Measurements from ENCODE around the gene MAGOHB. TPM values are rescaled to one million over a fixed set of nuclear protein-coding genes. Genes with fewer than 3 reads are reported as not detected.
A peak's percentile ranks its signal among the peaks of the same experiment; 100 is the strongest.

The MAGOHB gene
- total and polyA plus RNA-seq, 10 of the 15 experiments (the other 5 are each of a cell fraction or from before 2014, with no cell fraction given), result 30.6 to 217 (median 55.2) TPM

DNA sequence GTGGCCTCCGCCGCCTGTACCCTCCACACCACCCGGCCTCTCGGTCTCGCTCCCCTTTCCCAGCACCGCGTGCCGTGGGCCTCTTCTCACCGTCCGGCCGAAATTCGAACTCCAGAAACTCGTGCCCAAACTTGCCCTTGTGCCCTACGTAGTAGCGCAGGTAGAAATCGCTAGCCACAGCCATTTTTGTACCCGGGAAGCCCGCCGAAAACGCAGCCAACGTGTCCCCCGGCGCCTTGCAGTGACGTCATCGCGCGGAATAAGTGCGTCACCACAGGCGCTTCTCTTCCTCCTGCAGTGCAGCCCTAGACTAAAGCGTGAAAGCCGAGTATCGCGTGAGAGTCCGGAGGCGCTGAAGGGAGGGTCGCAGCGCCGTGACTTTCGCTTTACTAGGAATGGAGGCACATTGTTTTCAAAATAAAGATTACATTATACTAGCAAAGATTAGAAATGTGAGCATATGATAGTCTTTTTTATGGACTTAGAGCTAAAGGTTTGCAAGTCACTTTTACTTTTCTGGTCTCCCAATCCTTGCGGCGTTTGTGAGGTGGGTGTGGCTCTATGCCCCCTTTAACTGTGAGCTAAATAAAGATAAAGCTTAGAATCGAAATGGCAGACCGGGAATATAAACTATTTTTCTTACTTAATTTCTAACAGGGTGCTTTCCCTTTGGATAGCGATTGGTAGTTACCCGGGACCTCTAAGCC, at the start of gene MAGOHB (continued):
- TF ChIP-seq IKZF1 (conservative IDR thresholded peaks at IDR 0.05), result peak; percentile 80
- no peak for TF ChIP-seq HDAC6 (IDR thresholded peaks at IDR 0.05; ENCODE audit: unreplicated experiment)
- TF ChIP-seq, protein P1, sequence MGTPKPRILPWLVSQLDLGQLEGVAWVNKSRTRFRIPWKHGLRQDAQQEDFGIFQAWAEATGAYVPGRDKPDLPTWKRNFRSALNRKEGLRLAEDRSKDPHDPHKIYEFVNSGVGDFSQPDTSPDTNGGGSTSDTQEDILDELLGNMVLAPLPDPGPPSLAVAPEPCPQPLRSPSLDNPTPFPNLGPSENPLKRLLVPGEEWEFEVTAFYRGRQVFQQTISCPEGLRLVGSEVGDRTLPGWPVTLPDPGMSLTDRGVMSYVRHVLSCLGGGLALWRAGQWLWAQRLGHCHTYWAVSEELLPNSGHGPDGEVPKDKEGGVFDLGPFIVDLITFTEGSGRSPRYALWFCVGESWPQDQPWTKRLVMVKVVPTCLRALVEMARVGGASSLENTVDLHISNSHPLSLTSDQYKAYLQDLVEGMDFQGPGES (IDR thresholded peaks at IDR 0.05), result no peak
- TF ChIP-seq, protein P2, sequence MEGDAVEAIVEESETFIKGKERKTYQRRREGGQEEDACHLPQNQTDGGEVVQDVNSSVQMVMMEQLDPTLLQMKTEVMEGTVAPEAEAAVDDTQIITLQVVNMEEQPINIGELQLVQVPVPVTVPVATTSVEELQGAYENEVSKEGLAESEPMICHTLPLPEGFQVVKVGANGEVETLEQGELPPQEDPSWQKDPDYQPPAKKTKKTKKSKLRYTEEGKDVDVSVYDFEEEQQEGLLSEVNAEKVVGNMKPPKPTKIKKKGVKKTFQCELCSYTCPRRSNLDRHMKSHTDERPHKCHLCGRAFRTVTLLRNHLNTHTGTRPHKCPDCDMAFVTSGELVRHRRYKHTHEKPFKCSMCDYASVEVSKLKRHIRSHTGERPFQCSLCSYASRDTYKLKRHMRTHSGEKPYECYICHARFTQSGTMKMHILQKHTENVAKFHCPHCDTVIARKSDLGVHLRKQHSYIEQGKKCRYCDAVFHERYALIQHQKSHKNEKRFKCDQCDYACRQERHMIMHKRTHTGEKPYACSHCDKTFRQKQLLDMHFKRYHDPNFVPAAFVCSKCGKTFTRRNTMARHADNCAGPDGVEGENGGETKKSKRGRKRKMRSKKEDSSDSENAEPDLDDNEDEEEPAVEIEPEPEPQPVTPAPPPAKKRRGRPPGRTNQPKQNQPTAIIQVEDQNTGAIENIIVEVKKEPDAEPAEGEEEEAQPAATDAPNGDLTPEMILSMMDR (IDR thresholded peaks at IDR 0.05 in 2 of 3, conservative IDR thresholded peaks at IDR 0.05 in 1 of 3; ENCODE audit: control insufficient read depth in 2 of 3, extremely low read depth in 1 of 3, insufficient read depth in 1 of 3, low read depth in 3 of 3, low read length in 3 of 3), result no peak
- TF ChIP-seq EZH2 (IDR thresholded peaks at IDR 0.05; ENCODE audit: borderline replicate concordance, control insufficient read depth, low read depth, low read length), result no peak
- TF ChIP-seq JUND (IDR thresholded peaks at IDR 0.05; ENCODE audit: low read depth, low read length), result peak; percentile 92; the same call in 1 of the 2 replicates
- TF ChIP-seq, protein P3, sequence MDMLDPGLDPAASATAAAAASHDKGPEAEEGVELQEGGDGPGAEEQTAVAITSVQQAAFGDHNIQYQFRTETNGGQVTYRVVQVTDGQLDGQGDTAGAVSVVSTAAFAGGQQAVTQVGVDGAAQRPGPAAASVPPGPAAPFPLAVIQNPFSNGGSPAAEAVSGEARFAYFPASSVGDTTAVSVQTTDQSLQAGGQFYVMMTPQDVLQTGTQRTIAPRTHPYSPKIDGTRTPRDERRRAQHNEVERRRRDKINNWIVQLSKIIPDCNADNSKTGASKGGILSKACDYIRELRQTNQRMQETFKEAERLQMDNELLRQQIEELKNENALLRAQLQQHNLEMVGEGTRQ (IDR thresholded peaks at IDR 0.05; ENCODE audit: borderline replicate concordance, low read depth, low read length), result no peak
- peak; percentile 100 for TF ChIP-seq ATF7 (IDR thresholded peaks at IDR 0.05; ENCODE audit: low read depth)
- TF ChIP-seq SMC3 (IDR thresholded peaks at IDR 0.05; ENCODE audit: borderline replicate concordance, low read length), result no peak
- TF ChIP-seq, protein P4, sequence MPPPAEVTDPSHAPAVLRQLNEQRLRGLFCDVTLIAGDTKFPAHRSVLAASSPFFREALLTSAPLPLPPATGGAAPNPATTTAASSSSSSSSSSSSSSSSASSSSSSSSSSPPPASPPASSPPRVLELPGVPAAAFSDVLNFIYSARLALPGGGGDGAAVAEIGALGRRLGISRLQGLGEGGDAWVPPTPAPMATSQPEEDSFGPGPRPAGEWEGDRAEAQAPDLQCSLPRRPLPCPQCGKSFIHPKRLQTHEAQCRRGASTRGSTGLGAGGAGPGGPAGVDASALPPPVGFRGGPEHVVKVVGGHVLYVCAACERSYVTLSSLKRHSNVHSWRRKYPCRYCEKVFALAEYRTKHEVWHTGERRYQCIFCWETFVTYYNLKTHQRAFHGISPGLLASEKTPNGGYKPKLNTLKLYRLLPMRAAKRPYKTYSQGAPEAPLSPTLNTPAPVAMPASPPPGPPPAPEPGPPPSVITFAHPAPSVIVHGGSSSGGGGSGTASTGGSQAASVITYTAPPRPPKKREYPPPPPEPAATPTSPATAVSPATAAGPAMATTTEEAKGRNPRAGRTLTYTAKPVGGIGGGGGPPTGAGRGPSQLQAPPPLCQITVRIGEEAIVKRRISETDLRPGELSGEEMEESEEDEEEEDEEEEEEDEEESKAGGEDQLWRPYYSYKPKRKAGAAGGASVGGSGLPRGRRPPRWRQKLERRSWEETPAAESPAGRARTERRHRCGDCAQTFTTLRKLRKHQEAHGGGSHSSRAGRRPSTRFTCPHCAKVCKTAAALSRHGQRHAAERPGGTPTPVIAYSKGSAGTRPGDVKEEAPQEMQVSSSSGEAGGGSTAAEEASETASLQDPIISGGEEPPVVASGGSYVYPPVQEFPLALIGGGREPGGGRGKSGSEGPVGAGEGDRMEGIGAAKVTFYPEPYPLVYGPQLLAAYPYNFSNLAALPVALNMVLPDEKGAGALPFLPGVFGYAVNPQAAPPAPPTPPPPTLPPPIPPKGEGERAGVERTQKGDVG (CRISPR knock-in tag; IDR thresholded peaks at IDR 0.05), result 0 out of 2 replicates have a peak, but pooled peaks have one; percentile 20
- TF ChIP-seq JUNB (IDR thresholded peaks at IDR 0.05), result no peak; the same call in 1 of the 2 replicates
- TF ChIP-seq RB1 (IDR thresholded peaks at IDR 0.05; ENCODE audit: borderline replicate concordance), result peak; percentile 100
- peak; percentile 79 for TF ChIP-seq POU2F2 (IDR thresholded peaks at IDR 0.05; ENCODE audit: borderline replicate concordance, low read depth, low read length)
- peak; percentile 43 to 67; a peak in 2 of 4 replicates for TF ChIP-seq EP300 (IDR thresholded peaks at IDR 0.05; ENCODE audit: borderline replicate concordance in 1 of 2, control insufficient read depth in 1 of 2, low read depth in 2 of 2, low read length in 2 of 2)
- peak; percentile 82; the same call in 1 of the 2 replicates for TF ChIP-seq SMAD5 (IDR thresholded peaks at IDR 0.05; ENCODE audit: low read depth)
- TF ChIP-seq, protein P5, sequence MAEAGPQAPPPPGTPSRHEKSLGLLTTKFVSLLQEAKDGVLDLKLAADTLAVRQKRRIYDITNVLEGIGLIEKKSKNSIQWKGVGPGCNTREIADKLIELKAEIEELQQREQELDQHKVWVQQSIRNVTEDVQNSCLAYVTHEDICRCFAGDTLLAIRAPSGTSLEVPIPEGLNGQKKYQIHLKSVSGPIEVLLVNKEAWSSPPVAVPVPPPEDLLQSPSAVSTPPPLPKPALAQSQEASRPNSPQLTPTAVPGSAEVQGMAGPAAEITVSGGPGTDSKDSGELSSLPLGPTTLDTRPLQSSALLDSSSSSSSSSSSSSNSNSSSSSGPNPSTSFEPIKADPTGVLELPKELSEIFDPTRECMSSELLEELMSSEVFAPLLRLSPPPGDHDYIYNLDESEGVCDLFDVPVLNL (IDR thresholded peaks at IDR 0.05; ENCODE audit: low read depth, low read length), result peak; percentile 74
- TF ChIP-seq ETV6 (conservative IDR thresholded peaks at IDR 0.05 in 1 of 2, IDR thresholded peaks at IDR 0.05 in 1 of 2; ENCODE audit: borderline replicate concordance in 1 of 2, low read depth in 1 of 2), result no peak
- no peak for TF ChIP-seq TBL1XR1 (IDR thresholded peaks at IDR 0.05; ENCODE audit: low read depth, low read length)
- no peak for TF ChIP-seq NR2C2 (IDR thresholded peaks at IDR 0.05; ENCODE audit: borderline replicate concordance, control insufficient read depth, insufficient read length, low read depth)
- TF ChIP-seq CBFB (IDR thresholded peaks at IDR 0.05; ENCODE audit: low read depth), result peak; percentile 77
- TF ChIP-seq SUZ12 (IDR thresholded peaks at IDR 0.05; ENCODE audit: unreplicated experiment), result no peak

Measured in GM12878 (cell line).